ENCODE data around the gene TP53BP2.
"Not testable (repeated sequence)": the region's sequence is repeated elsewhere in the genome, so short reads cannot be mapped to it uniquely, and the experiment has no call there.

The TP53BP2 gene, protein sequence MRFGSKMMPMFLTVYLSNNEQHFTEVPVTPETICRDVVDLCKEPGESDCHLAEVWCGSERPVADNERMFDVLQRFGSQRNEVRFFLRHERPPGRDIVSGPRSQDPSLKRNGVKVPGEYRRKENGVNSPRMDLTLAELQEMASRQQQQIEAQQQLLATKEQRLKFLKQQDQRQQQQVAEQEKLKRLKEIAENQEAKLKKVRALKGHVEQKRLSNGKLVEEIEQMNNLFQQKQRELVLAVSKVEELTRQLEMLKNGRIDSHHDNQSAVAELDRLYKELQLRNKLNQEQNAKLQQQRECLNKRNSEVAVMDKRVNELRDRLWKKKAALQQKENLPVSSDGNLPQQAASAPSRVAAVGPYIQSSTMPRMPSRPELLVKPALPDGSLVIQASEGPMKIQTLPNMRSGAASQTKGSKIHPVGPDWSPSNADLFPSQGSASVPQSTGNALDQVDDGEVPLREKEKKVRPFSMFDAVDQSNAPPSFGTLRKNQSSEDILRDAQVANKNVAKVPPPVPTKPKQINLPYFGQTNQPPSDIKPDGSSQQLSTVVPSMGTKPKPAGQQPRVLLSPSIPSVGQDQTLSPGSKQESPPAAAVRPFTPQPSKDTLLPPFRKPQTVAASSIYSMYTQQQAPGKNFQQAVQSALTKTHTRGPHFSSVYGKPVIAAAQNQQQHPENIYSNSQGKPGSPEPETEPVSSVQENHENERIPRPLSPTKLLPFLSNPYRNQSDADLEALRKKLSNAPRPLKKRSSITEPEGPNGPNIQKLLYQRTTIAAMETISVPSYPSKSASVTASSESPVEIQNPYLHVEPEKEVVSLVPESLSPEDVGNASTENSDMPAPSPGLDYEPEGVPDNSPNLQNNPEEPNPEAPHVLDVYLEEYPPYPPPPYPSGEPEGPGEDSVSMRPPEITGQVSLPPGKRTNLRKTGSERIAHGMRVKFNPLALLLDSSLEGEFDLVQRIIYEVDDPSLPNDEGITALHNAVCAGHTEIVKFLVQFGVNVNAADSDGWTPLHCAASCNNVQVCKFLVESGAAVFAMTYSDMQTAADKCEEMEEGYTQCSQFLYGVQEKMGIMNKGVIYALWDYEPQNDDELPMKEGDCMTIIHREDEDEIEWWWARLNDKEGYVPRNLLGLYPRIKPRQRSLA

GRCh38 chr1:223845810-223846682 is at the start of gene TP53BP2:
TP53BP2 (minus strand) TSS chr1:223845947; CDS start chr1:223845680, 267 bp downstream.
- DNase-seq (ENCODE audit: low spot score) = peak; percentile 82

GRCh38 chr1:223890494-223890893 is 44.7 kb upstream of the TP53BP2 start:
- DNase-seq (ENCODE audit: low spot score) = not testable (repeated sequence)

DNA sequence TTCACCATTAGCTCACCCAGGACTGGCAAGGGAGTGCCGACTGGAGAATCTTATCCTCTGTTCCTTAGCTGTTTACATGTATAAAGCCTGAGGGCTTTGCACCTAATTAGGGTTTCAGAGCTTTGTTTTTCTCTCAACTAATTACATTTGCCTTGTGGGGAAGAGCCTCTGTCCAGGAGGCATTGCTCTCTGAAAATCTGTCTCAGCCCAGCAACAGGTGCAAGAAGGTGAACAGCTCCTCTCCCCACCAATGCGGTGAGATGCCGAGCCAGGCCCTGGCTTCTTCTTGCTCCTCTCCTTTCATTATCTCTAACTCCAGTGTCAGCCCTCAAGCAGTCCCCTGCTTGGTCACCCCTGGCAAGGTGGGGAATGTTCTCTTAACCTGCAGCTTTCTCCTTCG is 43.6 kb upstream of the TP53BP2 start:
- DNase-seq (ENCODE audit: low spot score) = not testable (repeated sequence)

GRCh38 chr1:223887747-223888418 is 42.1 kb upstream of the TP53BP2 start:
- DNase-seq (ENCODE audit: low spot score) = peak; percentile 99

- no peak for DNase-seq (ENCODE audit: low spot score)
These were observed 40.8 kb upstream of the TP53BP2 start for GRCh38 chr1:223886516-223886921.

DNA sequence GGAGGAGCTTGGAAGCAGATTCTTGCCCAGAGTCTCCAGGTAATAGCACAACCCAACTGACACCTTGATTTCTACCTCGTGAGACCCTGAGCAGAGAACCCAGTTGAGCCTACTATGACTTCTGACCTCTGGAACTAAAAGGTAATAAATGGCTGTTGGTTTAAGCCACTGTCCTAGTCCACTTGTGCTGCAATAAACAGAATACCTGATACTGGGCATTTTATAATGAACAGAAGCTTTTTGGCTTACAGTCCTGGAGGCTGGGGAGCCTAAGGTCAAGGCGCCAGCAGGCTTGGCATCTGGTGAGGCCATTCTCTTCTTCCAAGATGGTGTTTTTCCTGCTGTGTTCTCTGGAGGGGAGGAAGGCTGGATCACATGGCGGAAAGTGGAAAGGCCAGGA is 39.9 kb upstream of the TP53BP2 start:
- DNase-seq (ENCODE audit: low spot score) = no peak

GRCh38 chr1:223878598-223879325 is 33.0 kb upstream of the TP53BP2 start:
- DNase-seq (ENCODE audit: low spot score) = no peak

DNA sequence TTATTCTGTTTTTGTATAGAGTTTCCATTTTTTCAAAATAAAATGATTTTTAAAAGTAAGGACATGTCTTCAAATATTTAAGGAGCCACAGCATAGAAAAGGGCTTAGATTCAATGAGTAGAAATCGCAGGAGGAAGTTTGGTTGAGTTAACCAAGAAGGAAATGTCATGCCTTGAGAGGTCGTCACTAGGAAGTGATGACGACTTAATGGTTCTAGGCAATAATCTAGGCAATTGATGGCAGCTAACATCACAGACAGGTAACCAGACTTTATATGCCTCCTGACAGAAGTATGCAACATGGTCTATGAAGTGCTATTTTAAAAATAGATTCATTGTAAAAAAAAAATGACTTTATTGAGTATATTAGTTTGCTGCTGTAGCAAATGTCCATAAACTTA is 32.1 kb upstream of the TP53BP2 start:
- no peak for DNase-seq (ENCODE audit: low spot score)

- DNase-seq (ENCODE audit: low spot score) = no peak
These were observed 30.8 kb upstream of the TP53BP2 start for GRCh38 chr1:223876590-223876989.

GRCh38 chr1:223873044-223873443 is 27.3 kb upstream of the TP53BP2 start:
- DNase-seq (ENCODE audit: low spot score) = no peak

GRCh38 chr1:223872308-223872901 is 26.7 kb upstream of the TP53BP2 start:
- DNase-seq (ENCODE audit: low spot score) = no peak

- DNase-seq (ENCODE audit: low spot score) = no peak
These were observed 25.1 kb upstream of the TP53BP2 start for GRCh38 chr1:223870617-223871574.

DNA sequence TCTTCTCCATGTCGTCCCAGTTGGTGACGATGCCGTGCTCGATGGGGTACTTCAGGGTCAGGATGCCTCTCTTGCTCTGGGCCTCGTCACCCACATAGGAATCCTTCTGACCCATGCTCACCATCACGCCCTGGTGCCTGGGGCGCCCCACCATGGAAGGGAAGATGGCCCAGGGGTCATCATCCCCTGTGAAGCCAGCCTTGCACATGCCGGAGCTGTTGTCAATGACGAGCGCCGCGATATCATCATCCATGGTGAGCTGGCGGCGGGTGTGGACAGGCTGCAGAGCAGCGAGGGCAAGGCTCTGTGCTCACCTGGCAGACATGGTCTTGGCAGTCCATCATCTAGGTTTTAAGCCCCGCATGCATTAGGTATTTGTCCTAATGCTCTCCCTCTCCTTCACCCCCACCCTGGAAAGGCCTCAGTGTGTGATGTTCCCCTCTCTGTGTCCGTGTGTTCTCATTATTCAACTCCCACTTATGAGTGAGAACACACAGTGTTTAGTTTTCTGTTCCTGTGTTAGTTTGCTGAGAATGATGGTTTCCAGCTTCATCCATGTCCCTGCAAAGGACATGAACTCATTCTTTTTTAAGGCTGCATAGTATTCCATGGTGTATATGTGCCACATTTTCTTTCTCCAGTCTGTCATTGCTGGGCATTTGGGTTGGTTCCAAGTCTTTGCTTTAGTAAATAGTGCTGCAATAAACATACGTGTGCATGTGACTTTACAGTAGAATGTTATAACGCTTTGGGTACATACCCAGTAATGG is 19.0 kb upstream of the TP53BP2 start:
- DNase-seq (ENCODE audit: low spot score) = not testable (repeated sequence)

DNA sequence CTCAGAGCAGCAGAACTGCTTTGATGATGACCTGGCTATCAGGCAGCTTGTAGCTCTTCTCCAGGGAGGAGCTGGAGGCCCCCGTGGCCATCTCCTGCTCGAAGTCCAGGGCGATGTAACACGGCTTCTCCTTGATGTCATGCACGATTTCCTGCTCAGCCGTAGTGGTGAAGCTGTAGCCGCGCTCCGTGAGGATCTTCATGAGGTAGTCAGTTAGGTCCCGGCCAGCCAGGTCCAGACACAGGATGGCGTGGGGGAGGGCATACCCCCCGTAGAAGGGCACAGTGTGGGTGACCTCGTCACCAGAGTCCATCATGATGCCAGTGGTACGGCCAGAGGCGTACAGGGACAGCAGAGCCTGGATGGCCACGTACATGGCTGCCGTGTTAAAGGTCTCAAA is 18.3 kb upstream of the TP53BP2 start:
- DNase-seq (ENCODE audit: low spot score) = no peak

DNA sequence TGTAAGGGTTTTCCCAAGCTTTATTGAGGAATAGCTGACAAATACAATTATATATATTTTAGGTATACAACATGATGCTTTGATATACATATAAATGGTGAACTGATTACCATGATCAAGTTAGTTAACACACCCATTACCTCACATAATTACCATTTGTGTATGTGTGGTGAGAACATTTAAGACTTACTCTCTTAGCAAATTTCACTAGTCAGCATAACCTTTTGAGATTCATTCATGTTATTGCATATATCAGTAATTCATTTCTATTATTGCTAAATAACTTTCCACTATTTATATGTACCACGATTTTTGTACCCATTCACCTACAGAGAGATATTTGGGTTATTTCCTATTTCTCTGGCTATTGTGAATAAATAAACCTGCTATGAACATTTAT is 16.2 kb upstream of the TP53BP2 start:
- no peak for DNase-seq (ENCODE audit: low spot score)

DNA sequence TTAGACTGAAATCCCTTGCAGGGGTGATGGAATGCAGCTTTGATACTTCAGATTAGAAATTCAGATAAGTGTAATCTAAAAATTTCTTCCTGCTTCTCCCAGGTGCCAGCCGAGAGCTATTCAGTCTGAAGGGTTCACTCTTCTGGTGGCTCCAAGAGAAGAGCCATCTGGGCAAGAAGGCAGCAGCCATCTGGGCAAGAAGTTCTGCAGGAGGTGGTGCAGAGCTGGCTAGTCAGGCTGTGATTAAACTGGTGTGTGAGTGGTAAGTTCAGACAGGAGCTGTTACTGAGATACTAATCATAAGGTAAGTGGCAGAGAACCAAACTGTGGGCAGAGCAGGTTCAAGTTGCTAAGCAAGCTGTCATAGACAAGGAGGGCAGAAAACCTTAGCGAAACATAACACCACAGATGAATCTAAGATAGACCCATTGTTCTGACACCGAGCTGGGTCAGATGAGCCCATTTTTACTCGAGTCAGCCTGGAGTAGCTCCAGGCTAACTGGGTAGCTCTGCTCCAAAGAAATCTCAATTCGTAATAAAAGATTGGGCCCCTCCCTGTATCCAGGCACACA is 14.4 kb upstream of the TP53BP2 start:
- DNase-seq (ENCODE audit: low spot score) = no peak

GRCh38 chr1:223859058-223859457 is 13.3 kb upstream of the TP53BP2 start:
- DNase-seq (ENCODE audit: low spot score) = no peak
